Measurements from ENCODE around the gene ASTN2. TPM values are rescaled to one million over a fixed set of nuclear protein-coding genes. Genes with fewer than 3 reads are reported as not detected.

Gene ASTN2
- total and polyA plus RNA-seq, 10 of the 15 experiments (the other 5 are each of a cell fraction or from before 2014, with no cell fraction given) = 1.4 to 15.7 (median 7.0) TPM

DNA sequence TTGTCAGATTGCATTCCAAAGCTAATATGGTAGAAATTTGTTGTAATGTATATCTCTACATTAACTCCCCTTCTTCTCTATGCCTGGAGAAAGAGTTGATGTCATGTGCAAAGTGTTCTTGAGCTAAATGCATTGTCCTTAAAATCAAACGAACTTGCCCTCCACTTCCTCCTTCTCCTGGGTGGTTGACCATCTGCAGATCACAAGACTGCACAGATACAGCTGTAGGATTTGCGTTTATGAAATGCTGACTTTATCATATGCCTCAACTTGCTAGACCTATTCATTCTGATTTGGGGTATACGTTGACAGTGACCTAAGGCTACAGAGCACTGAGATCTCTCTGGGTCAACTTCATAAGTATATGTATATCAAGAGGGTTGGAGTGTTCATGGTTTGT lies 719.4 kb downstream of the ASTN2 start (continued):
- TF ChIP-seq, protein P1, sequence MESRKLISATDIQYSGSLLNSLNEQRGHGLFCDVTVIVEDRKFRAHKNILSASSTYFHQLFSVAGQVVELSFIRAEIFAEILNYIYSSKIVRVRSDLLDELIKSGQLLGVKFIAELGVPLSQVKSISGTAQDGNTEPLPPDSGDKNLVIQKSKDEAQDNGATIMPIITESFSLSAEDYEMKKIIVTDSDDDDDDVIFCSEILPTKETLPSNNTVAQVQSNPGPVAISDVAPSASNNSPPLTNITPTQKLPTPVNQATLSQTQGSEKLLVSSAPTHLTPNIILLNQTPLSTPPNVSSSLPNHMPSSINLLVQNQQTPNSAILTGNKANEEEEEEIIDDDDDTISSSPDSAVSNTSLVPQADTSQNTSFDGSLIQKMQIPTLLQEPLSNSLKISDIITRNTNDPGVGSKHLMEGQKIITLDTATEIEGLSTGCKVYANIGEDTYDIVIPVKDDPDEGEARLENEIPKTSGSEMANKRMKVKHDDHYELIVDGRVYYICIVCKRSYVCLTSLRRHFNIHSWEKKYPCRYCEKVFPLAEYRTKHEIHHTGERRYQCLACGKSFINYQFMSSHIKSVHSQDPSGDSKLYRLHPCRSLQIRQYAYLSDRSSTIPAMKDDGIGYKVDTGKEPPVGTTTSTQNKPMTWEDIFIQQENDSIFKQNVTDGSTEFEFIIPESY (IDR thresholded peaks at IDR 0.05) = no peak

DNA sequence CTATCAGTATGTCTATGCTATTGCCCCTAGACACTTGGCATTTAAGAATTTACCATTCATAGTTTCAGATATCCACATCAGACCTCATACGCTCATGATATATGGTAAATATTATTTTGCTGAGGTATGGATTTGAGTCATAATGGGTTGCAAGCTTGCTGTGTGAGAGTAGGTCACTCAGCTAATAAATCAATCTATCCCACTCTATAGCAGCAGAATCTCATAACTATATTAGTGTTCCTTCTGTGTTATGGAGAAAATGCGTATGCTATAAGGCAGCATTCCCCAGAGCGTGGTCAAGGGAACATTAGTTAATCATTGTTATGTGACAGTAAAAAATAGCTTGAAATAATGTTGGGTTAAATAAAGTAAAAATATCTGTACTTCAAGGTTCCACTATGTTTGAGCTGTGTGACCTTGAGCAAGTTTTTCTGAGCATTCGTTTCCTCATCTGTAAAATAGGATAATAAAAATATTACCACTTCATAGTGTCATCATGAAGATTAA lies 720.0 kb downstream of the ASTN2 start:
- TF ChIP-seq SREBF1 (IDR thresholded peaks at IDR 0.05; ENCODE audit: low read length) (no peak), EED (IDR thresholded peaks at IDR 0.05; ENCODE audit: low read depth) (no peak), SIN3A (IDR thresholded peaks at IDR 0.05; ENCODE audit: low read depth, low read length) (no peak), MTA3 (IDR thresholded peaks at IDR 0.05; ENCODE audit: borderline replicate concordance, low read length) (no peak), RFX5 (IDR thresholded peaks at IDR 0.05; ENCODE audit: low read depth, low read length) (no peak), NR2C1 (IDR thresholded peaks at IDR 0.05) (no peak), HDGF (IDR thresholded peaks at IDR 0.05) (no peak)
- TF ChIP-seq, protein P2, sequence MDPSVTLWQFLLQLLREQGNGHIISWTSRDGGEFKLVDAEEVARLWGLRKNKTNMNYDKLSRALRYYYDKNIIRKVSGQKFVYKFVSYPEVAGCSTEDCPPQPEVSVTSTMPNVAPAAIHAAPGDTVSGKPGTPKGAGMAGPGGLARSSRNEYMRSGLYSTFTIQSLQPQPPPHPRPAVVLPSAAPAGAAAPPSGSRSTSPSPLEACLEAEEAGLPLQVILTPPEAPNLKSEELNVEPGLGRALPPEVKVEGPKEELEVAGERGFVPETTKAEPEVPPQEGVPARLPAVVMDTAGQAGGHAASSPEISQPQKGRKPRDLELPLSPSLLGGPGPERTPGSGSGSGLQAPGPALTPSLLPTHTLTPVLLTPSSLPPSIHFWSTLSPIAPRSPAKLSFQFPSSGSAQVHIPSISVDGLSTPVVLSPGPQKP (IDR thresholded peaks at IDR 0.05; ENCODE audit: low read depth, low read length) = no peak
- ChIA-PET POLR2A (no interaction called here), SMC1A (ENCODE audit: uncharacterized antibody, unreplicated experiment) (interaction anchor here (0.9 to 1.7 kb wide), 3 partner anchors 10 to 542 kb away, joined by 3 to 6 read pairs (median 6); no protein-coding TSS in a partner anchor), RAD21 (ENCODE audit: unreplicated experiment) (interaction anchor here (1.7 kb wide), 1 partner anchor 40 kb away, joined by 3 read pairs; no protein-coding TSS in a partner anchor), CTCF (interaction anchor here (0.6 kb wide), 1 partner anchor 11 kb away, joined by 3 read pairs; no protein-coding TSS in a partner anchor)
- WGBS (ENCODE audit: insufficient coverage, insufficient replicate concordance, low lambda C conversion rate, missing lambda C conversion rate) = 98% methylated on average over 4 of the region's 4 CpGs
- ATAC-seq (peak; percentile 5; the same call in 2 of the 3 replicates), FAIRE-seq (no peak), DNase-seq (ENCODE audit: low read depth, low spot score) (no peak)
- BruUV-seq (replicated peaks) = no TSS peak
- peaks cover 15% of the 10 kb centered on the region in 2 experiments for H3K36me3 ChIP-seq (ENCODE audit: control insufficient read depth in 2 of 2, insufficient read depth in 2 of 2, low read length in 1 of 2)
- H3K4me1 ChIP-seq (ENCODE audit: control insufficient read depth, insufficient read depth, low read length) = peaks cover 9% of the 10 kb centered on the region
- no peaks in the 10 kb centered on the region for H4K20me1 ChIP-seq (ENCODE audit: control insufficient read depth, insufficient read depth)
- H3K79me2 ChIP-seq (ENCODE audit: control insufficient read depth, insufficient read depth, low read length) = peaks cover 44% of the 10 kb centered on the region
- no peaks in the 10 kb centered on the region for H3K27me3 ChIP-seq (replicated peaks in 1 of 2; ENCODE audit: control insufficient read depth in 2 of 2, insufficient read depth in 2 of 2, low read length in 1 of 2)
- no peak overlapping the region for H3K4me3 ChIP-seq
- no peak overlapping the region for H3K27ac ChIP-seq (ENCODE audit: control insufficient read depth, insufficient read depth)
- in situ Hi-C loops (cut with MboI) (no loop called here), intact Hi-C loops (cut with micrococcal nuclease; ENCODE audit: unreplicated experiment) (no loop called here)
- H3K9ac ChIP-seq (ENCODE audit: control insufficient read depth, insufficient read depth, low read length) = no peak overlapping the region
- no peaks in the 10 kb centered on the region; the same call in 2 of the 3 replicates for H3K9me3 ChIP-seq (replicated peaks; ENCODE audit: control insufficient read depth, insufficient read depth, low read length)
- H2AFZ ChIP-seq (ENCODE audit: control insufficient read depth, low read depth, low read length) = no peak overlapping the region
- no peak overlapping the region for H3K4me2 ChIP-seq (ENCODE audit: control insufficient read depth, insufficient read depth)
